Kidney capillary endothelial cell (primary cell): ENCODE data around the gene CD300A.

ENCODE experiments used
- DNase-seq: peaks from one replicate; pipeline ENCODE4 v3.0.0-alpha.2; 2018; ENCODE audit warnings: low spot score

Gene CD300A

DNA sequence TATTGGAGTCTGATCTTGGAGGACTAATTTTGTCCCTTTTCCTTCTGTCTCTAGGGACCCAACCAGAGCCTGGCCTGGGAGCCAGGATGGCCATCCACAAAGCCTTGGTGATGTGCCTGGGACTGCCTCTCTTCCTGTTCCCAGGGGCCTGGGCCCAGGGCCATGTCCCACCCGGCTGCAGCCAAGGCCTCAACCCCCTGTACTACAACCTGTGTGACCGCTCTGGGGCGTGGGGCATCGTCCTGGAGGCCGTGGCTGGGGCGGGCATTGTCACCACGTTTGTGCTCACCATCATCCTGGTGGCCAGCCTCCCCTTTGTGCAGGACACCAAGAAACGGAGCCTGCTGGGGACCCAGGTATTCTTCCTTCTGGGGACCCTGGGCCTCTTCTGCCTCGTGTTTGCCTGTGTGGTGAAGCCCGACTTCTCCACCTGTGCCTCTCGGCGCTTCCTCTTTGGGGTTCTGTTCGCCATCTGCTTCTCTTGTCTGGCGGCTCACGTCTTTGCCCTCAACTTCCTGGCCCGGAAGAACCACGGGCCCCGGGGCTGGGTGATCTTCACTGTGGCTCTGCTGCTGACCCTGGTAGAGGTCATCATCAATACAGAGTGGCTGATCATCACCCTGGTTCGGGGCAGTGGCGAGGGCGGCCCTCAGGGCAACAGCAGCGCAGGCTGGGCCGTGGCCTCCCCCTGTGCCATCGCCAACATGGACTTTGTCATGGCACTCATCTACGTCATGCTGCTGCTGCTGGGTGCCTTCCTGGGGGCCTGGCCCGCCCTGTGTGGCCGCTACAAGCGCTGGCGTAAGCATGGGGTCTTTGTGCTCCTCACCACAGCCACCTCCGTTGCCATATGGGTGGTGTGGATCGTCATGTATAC, 26.5 kb upstream of the CD300A start:
- DNase-seq = no peak

- DNase-seq = no peak
These were observed 24.9 kb upstream of the CD300A start for GRCh38 chr17:74441537-74441936.

- no peak for DNase-seq
These were observed 24.2 kb upstream of the CD300A start for GRCh38 chr17:74442291-74442669.

DNA sequence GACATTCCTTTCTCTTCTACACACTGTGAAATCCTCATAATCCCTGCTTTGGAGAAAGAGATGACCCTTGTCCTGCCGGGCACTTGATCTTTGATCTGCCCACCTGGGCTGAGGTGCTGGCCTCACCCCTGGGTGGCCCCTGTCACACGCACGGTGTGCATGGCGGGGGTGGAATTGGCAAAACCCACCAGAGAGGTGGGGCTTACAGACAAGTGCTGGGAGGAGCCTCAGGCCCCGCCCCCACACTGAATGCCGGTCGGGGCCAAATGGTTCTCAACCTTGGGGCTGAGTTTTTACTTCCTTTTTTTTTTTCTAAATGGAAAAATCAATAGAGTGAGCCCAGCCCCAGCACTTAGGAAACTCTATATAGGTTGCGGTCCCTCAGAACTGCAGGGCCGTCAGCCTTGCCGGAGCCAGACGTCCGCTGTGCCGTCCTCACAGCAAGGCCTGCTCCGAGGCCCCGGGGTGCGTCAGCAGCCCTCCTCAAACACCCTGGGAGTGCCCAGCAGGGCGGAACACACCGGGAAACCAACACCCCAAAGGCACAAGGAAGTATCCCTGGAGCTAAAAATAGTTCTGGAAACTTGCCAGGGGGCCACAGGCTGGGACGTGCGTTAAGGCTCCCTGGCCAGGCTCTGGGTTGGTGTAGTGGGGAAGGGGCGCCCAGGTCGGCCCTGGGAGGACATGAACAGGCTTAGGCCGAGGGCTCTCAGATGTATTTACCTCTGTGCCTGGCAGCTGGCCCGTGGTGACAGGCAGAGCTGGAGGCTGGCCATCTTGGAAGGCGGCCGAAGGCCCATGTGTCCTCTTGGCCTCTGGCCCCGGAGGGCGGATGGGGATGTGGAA, 23.5 kb upstream of the CD300A start:
- DNase-seq = no peak

DNA sequence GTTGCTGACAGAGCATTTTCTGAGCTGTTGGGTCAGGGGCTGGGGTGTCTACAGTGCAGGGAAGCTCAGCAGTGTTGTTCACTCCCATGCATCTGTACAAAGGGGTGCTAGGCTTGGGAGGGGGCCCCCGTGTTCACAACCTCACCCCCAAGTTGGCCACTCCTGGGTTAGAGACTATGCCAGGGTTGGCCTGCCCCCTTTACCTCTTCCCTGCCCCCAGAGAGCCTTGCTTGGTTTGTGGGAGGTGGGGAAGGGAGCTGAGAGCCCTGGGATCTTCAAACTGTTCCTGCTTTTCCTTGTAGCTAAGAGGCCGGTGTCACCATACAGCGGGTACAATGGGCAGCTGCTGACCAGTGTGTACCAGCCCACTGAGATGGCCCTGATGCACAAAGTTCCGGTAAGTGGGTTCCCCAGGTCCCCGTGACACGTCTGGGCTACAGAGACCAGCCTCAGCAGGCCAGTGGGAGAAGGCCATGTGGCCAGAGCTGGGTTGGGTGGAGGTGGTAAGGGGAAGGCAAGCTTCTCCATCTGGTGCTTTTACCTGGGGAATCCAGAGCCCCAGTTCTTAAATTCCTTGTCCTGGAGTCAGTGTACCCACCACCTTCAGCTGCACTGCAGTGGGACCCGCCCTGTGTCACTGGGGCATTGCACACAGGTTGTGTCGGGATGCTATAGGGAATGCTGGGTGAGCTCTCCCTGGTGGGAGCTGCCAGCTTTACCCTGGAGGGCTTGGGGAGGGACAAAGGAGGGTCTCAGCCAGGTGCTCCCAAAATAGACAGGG, 22.7 kb upstream of the CD300A start:
- no peak for DNase-seq

DNA sequence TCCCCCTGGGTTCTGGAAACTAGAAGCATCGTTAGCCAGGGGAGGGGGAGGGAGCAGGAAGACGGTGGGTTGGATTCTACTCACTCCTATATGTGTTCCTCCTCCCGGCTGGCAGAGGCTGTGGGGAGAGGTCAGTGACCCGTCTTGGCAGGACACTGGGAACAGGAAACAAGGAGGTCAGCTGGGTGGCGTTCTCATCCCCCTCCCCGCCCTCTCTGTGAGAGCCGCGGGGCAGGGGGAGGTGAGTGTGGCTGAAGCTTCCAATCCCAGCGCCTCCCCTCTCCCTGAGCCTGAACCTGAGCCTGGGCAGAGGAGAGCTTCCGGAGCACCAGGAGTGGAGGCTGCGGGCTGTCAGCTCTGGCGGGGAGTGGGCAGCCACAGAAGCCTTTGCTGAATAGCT, 22.0 kb upstream of the CD300A start:
- DNase-seq = no peak

- no peak for DNase-seq
These were observed 21.3 kb upstream of the CD300A start for GRCh38 chr17:74445158-74445557.

DNA sequence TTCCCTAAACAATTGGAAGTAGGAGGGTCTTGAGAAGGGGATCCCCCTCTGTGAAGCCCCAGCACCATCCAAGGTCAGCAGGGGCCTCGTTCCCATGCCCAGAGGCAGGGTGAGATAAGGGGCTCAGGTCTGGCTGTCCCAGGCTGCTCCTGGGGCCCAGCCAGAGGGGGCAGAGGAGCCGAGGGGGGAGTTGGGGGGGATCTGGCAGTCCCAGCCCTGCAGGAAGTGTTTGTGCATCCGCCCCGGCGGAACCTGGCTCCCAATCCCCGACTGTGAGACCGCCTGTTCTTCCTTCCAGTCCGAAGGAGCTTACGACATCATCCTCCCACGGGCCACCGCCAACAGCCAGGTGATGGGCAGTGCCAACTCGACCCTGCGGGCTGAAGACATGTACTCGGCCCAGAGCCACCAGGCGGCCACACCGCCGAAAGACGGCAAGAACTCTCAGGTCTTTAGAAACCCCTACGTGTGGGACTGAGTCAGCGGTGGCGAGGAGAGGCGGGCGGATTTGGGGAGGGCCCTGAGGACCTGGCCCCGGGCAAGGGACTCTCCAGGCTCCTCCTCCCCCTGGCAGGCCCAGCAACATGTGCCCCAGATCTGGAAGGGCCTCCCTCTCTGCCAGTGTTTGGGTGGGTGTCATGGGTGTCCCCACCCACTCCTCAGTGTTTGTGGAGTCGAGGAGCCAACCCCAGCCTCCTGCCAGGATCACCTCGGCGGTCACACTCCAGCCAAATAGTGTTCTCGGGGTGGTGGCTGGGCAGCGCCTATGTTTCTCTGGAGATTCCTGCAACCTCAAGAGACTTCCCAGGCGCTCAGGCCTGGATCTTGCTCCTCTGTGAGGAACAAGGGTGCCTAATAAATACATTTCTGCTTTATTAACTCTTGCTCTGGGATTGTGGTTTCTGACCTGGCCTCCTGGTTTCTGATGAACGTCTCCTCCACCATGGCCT, 19.6 kb upstream of the CD300A start:
- no peak for DNase-seq

GRCh38 chr17:74447628-74448159, 18.7 kb upstream of the CD300A start:
- DNase-seq = no peak

- DNase-seq = no peak
These were observed 17.7 kb upstream of the CD300A start for GRCh38 chr17:74448756-74449155.

GRCh38 chr17:74449306-74449705, 17.1 kb upstream of the CD300A start:
- DNase-seq = no peak

GRCh38 chr17:74449773-74450172, 16.7 kb upstream of the CD300A start:
- no peak for DNase-seq

DNA sequence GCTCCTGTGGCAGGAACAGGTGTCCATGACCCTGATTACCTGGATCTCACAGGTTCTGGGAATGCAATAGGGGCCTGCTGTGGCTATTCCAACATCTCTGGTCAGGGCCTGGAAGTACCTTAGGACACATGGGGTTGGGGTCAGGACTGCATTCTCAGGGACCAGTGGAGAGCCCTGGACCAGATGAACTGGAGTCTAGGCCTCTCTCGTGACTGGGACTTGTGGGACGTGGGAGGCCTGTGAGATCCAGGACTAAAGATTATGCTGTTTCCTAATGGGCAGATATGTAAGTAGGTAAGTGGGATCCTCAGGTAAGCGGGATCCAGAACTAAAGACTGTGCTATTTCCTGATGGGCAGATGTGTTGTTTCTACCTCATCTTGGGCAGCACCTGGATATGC, 16.2 kb upstream of the CD300A start:
- no peak for DNase-seq

DNA sequence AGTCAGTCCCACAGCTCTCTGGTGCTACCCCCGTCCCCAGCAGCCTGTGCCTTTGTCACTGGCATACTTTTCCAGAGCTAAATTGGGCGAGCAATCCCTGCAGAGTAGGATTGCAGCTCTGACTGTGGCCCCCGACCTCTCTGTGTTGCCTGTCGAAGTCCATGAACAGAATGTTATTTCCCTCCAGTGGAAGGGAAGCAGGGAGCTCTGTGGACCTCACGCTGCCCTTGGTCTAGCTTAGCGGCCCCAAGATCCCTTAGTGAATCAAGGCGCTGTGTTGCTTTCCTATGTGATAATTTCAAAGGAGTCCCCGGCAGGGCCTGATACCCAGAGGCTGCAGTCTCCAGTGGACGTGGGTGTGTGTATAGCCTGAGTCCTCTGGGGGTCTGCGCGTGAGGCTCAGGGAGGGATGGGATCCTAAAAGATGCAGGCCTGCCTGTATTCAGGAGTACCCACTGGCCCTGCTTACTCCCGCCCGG, 15.5 kb upstream of the CD300A start:
- DNase-seq = no peak

- no peak for DNase-seq
These were observed 14.9 kb upstream of the CD300A start for GRCh38 chr17:74451557-74451956.

DNA sequence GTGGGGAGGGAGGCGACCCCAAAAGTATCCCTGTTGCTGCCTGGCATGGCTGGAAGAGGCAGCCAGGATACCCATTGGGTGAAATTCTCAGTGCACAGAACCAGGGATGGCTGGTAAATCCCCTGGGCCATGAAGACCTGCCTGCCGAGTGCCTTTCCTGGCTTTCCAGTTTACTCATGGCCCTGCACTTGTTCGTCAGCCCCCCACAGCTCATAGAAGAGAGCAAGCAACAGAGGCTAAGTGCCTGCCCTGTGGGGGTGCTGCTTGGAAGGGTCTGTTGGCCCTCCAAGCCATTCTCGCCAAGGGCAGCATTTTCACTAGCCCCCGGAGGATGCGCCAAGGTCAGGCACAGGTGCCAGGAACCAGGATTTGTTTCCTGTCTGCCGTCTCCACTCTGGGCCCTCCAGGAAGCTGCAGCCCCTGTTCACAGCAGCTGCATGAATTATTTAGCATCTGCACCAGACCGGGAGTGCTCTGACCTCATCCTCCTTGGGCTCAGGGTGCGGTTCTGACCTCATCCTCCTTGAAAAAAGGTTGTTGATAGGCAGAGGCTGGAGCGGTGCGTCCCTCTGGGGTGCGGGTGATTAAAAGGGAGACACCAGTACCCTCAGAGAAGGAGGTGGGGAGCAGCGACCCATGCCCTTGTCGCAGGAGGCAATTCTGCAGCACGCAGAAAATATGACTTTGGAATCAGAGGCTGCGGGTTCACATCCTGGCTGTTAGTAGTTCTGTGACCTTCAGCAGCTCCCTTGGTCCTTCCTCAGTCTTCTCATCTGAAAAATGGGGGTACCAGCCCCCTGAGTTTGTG, 14.2 kb upstream of the CD300A start:
- DNase-seq = peak; percentile 54

- DNase-seq = no peak
These were observed 13.4 kb upstream of the CD300A start for GRCh38 chr17:74452841-74453661.

GRCh38 chr17:74453665-74454196, 12.7 kb upstream of the CD300A start:
- no peak for DNase-seq
